ENCODE results near the gene GCGR.

GRCh38 chr17:81845361-81845760 is 41.4 kb downstream of the GCGR start:
- no peak for TF ChIP-seq CTCF (IDR thresholded peaks at IDR 0.05; ENCODE audit: insufficient read depth, low read length, poor library complexity, severe bottlenecking)
- TF ChIP-seq EZH2phosphoT487 (conservative IDR thresholded peaks at IDR 0.05; ENCODE audit: low read length), result no peak

Measured in SU-DHL-6 (cell line).